Measurements from ENCODE around the gene PKN1. TPM values are rescaled to one million over a fixed set of nuclear protein-coding genes. Genes with fewer than 3 reads are reported as not detected.

Gene PKN1
- total RNA-seq, 1 experiment from 2014 or later: 170 TPM

DNA sequence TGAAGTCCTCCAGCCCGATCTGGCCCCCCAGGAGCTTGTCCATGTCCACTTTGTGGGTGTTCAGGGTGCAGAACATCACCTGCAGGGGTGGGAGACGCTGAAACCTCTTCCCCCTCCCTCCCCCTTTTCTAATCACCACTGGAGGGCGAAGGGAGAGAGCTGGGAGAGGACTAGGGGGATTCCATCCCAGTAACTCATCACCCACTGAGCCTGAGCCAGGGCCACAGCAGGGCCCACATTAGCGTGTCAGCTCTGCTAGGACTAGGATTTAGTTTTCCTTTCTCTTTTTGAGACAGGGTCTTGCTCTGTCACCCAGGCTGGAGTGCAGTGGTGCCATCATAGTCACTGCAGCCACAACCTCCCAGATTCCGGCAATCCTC is 47.6 kb downstream of the PKN1 start (continued):
- TF ChIP-seq, protein P1, sequence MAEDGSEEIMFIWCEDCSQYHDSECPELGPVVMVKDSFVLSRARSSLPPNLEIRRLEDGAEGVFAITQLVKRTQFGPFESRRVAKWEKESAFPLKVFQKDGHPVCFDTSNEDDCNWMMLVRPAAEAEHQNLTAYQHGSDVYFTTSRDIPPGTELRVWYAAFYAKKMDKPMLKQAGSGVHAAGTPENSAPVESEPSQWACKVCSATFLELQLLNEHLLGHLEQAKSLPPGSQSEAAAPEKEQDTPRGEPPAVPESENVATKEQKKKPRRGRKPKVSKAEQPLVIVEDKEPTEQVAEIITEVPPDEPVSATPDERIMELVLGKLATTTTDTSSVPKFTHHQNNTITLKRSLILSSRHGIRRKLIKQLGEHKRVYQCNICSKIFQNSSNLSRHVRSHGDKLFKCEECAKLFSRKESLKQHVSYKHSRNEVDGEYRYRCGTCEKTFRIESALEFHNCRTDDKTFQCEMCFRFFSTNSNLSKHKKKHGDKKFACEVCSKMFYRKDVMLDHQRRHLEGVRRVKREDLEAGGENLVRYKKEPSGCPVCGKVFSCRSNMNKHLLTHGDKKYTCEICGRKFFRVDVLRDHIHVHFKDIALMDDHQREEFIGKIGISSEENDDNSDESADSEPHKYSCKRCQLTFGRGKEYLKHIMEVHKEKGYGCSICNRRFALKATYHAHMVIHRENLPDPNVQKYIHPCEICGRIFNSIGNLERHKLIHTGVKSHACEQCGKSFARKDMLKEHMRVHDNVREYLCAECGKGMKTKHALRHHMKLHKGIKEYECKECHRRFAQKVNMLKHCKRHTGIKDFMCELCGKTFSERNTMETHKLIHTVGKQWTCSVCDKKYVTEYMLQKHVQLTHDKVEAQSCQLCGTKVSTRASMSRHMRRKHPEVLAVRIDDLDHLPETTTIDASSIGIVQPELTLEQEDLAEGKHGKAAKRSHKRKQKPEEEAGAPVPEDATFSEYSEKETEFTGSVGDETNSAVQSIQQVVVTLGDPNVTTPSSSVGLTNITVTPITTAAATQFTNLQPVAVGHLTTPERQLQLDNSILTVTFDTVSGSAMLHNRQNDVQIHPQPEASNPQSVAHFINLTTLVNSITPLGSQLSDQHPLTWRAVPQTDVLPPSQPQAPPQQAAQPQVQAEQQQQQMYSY (CRISPR knock-in tag; IDR thresholded peaks at IDR 0.05): no peak
- TF ChIP-seq JUN (CRISPR knock-in tag; IDR thresholded peaks at IDR 0.05): no peak
- TF ChIP-seq, protein P2, sequence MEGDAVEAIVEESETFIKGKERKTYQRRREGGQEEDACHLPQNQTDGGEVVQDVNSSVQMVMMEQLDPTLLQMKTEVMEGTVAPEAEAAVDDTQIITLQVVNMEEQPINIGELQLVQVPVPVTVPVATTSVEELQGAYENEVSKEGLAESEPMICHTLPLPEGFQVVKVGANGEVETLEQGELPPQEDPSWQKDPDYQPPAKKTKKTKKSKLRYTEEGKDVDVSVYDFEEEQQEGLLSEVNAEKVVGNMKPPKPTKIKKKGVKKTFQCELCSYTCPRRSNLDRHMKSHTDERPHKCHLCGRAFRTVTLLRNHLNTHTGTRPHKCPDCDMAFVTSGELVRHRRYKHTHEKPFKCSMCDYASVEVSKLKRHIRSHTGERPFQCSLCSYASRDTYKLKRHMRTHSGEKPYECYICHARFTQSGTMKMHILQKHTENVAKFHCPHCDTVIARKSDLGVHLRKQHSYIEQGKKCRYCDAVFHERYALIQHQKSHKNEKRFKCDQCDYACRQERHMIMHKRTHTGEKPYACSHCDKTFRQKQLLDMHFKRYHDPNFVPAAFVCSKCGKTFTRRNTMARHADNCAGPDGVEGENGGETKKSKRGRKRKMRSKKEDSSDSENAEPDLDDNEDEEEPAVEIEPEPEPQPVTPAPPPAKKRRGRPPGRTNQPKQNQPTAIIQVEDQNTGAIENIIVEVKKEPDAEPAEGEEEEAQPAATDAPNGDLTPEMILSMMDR (IDR thresholded peaks at IDR 0.05): no peak
- TF ChIP-seq SMAD4 (CRISPR knock-in tag; IDR thresholded peaks at IDR 0.05): no peak
- TF ChIP-seq, protein P3, sequence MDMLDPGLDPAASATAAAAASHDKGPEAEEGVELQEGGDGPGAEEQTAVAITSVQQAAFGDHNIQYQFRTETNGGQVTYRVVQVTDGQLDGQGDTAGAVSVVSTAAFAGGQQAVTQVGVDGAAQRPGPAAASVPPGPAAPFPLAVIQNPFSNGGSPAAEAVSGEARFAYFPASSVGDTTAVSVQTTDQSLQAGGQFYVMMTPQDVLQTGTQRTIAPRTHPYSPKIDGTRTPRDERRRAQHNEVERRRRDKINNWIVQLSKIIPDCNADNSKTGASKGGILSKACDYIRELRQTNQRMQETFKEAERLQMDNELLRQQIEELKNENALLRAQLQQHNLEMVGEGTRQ (CRISPR knock-in tag; IDR thresholded peaks at IDR 0.05): no peak
- no peak for TF ChIP-seq ZNF121 (CRISPR knock-in tag; IDR thresholded peaks at IDR 0.05)
- TF ChIP-seq, protein P4, sequence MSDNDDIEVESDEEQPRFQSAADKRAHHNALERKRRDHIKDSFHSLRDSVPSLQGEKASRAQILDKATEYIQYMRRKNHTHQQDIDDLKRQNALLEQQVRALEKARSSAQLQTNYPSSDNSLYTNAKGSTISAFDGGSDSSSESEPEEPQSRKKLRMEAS (CRISPR knock-in tag; IDR thresholded peaks at IDR 0.05): no peak
- TF ChIP-seq TP53 (CRISPR knock-in tag; IDR thresholded peaks at IDR 0.05): no peak

DNA sequence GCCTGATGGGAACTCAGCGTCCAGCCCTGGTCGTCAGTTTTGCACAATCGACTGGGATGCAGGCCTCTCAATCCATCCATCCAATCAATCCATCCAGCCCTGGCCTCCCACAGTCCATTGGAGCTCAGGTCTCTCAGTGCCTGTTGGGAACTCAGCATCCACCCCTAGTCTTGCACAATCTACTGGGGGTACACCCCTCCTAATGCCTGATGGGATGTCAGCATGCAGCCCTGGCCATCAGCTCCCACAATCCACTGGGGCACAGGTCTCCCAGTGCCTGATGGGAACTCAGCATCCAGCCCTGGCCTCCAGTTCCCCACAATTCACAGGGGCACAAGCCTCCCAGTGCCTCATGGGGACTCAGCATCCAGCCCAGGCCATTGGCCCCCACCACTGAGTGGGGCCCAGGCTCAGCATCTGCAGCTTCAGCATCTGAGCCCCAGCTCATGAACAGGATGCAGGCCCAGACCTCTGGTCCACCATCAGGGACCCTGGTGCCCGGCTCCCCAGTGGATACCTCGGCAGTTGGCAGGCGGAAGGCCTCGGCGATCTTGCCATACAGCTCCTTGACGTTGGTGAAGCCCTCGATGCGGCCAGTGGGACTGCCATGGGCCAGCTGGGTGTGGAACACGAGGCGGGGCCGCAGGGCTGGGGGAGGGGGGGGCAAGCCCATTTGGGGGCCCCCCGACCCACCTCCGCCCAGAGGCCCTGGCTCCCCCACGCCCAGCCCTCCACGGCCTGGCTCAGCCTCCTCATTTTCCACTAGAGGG is 49.3 kb downstream of the PKN1 start:
- no peak overlapping the region for H3K4me3 Mint-ChIP-seq
- DNase-seq (ENCODE audit: low spot score): no peak
- H3K27me3 Mint-ChIP-seq (ENCODE audit: low read depth): no peaks in the 10 kb centered on the region
- POLR2A ChIA-PET: no interaction called here
- ATAC-seq: no peak
- no peak overlapping the region for H3K27ac Mint-ChIP-seq
- CTCF ChIA-PET: interaction anchor here (0.5 to 4.7 kb wide), 5 partner anchors 10 to 120 kb away, joined by 3 to 48 read pairs (median 29); partner anchors contain the start of genes DNAJB1 and PKN1
- peaks cover 19% of the 10 kb centered on the region for H3K36me3 Mint-ChIP-seq
- H3K4me1 Mint-ChIP-seq: 0 out of 2 replicates have a peak, but pooled peaks cover 2% of the 10 kb centered on the region
- no peaks in the 10 kb centered on the region for H3K9me3 Mint-ChIP-seq
- TF ChIP-seq EMX1 (CRISPR knock-in tag; IDR thresholded peaks at IDR 0.05) (no peak), SOX15 (CRISPR knock-in tag; IDR thresholded peaks at IDR 0.05) (no peak), GABPB1 (CRISPR knock-in tag; IDR thresholded peaks at IDR 0.05) (no peak), ETV6 (CRISPR knock-in tag; IDR thresholded peaks at IDR 0.05) (no peak), MXD4 (CRISPR knock-in tag; IDR thresholded peaks at IDR 0.05; ENCODE audit: borderline replicate concordance) (no peak), CREB1 (CRISPR knock-in tag; IDR thresholded peaks at IDR 0.05) (no peak), ZNF423 (CRISPR knock-in tag; IDR thresholded peaks at IDR 0.05) (no peak)
- TF ChIP-seq, protein P5, sequence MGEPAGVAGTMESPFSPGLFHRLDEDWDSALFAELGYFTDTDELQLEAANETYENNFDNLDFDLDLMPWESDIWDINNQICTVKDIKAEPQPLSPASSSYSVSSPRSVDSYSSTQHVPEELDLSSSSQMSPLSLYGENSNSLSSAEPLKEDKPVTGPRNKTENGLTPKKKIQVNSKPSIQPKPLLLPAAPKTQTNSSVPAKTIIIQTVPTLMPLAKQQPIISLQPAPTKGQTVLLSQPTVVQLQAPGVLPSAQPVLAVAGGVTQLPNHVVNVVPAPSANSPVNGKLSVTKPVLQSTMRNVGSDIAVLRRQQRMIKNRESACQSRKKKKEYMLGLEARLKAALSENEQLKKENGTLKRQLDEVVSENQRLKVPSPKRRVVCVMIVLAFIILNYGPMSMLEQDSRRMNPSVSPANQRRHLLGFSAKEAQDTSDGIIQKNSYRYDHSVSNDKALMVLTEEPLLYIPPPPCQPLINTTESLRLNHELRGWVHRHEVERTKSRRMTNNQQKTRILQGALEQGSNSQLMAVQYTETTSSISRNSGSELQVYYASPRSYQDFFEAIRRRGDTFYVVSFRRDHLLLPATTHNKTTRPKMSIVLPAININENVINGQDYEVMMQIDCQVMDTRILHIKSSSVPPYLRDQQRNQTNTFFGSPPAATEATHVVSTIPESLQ (CRISPR knock-in tag; IDR thresholded peaks at IDR 0.05): no peak
- TF ChIP-seq, protein P6, sequence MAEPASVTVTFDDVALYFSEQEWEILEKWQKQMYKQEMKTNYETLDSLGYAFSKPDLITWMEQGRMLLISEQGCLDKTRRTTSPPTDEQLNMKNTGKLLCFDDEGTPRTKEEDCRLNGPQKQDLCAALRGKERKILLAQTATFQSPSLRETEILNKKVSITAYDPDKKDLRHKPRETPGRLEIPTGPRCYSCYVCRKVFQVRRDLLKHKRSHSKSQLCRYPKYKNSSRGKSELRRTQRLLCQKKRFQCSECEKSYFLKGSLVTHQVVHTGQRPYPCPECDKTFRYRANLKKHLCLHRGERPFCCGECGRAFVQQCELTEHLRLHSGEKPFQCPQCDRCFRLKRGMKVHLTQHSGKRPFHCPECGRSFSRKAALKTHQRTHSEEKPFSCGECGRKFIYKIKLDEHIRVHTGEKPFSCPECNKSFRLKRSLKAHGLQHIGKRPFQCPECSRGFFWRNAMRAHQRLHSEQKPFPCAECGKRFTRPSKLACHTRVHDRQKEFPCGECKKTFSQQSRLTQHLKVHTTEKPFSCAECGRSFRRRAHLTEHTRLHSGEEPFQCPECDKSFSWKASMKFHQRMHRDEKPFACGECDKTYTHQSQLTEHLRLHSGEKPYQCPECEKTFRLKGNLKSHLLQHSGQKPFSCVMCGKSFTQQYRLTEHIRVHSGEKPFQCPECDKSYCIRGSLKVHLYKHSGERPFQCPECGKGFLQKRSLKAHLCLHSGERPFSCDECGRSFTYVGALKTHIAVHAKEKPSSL (CRISPR knock-in tag; conservative IDR thresholded peaks at IDR 0.05): no peak
- TF ChIP-seq, protein P7, sequence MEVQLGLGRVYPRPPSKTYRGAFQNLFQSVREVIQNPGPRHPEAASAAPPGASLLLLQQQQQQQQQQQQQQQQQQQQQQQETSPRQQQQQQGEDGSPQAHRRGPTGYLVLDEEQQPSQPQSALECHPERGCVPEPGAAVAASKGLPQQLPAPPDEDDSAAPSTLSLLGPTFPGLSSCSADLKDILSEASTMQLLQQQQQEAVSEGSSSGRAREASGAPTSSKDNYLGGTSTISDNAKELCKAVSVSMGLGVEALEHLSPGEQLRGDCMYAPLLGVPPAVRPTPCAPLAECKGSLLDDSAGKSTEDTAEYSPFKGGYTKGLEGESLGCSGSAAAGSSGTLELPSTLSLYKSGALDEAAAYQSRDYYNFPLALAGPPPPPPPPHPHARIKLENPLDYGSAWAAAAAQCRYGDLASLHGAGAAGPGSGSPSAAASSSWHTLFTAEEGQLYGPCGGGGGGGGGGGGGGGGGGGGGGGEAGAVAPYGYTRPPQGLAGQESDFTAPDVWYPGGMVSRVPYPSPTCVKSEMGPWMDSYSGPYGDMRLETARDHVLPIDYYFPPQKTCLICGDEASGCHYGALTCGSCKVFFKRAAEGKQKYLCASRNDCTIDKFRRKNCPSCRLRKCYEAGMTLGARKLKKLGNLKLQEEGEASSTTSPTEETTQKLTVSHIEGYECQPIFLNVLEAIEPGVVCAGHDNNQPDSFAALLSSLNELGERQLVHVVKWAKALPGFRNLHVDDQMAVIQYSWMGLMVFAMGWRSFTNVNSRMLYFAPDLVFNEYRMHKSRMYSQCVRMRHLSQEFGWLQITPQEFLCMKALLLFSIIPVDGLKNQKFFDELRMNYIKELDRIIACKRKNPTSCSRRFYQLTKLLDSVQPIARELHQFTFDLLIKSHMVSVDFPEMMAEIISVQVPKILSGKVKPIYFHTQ (CRISPR knock-in tag; IDR thresholded peaks at IDR 0.05): no peak
- TF ChIP-seq, protein P8, sequence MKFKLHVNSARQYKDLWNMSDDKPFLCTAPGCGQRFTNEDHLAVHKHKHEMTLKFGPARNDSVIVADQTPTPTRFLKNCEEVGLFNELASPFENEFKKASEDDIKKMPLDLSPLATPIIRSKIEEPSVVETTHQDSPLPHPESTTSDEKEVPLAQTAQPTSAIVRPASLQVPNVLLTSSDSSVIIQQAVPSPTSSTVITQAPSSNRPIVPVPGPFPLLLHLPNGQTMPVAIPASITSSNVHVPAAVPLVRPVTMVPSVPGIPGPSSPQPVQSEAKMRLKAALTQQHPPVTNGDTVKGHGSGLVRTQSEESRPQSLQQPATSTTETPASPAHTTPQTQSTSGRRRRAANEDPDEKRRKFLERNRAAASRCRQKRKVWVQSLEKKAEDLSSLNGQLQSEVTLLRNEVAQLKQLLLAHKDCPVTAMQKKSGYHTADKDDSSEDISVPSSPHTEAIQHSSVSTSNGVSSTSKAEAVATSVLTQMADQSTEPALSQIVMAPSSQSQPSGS (CRISPR knock-in tag; IDR thresholded peaks at IDR 0.05; ENCODE audit: borderline replicate concordance, low read depth): no peak

Measured in WTC11 (cell line).